PC-3 (cell line): ENCODE measurements around the gene PHKB.

ENCODE experiments used
- CTCF ChIP-seq: fragments of 300-600 bp; sonication (generic); conservative IDR thresholded peaks from 2 replicates; pipeline ENCODE4 v1.5.1; 2017; ENCODE audit warnings: antibody characterized with exemption, low read depth, mild to moderate bottlenecking, low read length
- EZH2phosphoT487 ChIP-seq: fragments of 300-600 bp; sonication (generic); IDR thresholded peaks from 2 replicates; pipeline ENCODE4 v1.6.1; 2018; ENCODE audit warnings: mild to moderate bottlenecking, antibody characterized with exemption, low read length, borderline replicate concordance

GRCh38 chr16:47732523-47733111, 271.5 kb downstream of the PHKB start:
- no peak for TF ChIP-seq CTCF
- no peak for TF ChIP-seq EZH2phosphoT487
